DMS53 treated with DMSO at 0.1 percent for 48 hours (cell line): ENCODE data around the gene SENP7.
"Not testable (repeated sequence)": the region's sequence is repeated elsewhere in the genome, so short reads cannot be mapped to it uniquely, and the experiment has no call there.

Source experiments
- DNase-seq: peaks from one replicate; lab custom pipeline; 2025; ENCODE audit not compliant: unreplicated experiment; lab: John Stamatoyannopoulos, UW

SENP7 gene

DNA sequence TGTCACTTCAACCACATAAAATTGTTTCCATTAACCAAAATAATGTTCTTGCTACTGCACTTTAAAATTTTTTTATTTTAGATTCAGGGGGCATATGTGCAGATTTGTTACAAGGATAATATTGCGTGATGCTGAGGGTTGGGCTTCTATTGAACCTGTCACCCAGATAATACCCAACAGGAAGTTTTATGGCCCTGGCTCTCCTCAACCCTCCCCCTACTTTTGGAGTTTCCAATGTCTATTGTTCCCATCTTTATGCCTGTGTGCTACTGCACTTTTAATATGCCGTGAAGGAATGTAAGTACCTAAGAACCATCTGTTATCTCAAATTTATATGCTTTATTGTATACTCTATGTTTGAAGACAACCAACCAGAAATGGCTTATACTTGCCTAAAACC lies 150.6 kb downstream of the SENP7 start:
- DNase-seq: no peak

DNA sequence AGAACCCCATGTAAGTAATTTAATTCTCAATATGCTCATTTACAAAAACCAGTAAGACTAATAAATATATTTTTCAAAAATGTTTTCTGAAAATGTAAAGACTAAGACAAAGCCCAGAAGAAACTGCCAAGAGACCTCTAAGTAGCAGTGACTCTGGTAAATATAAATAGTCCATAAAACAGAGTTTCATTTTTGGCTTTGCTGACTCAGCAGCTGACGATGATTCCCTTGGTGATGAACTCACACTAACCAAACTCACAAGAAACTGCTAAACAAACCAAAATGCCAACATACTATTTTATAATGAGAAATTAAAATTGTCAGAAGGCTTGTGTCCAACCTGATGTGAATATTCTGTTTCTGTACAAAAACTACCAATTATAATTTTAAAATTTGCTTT lies 161.2 kb downstream of the SENP7 start:
- DNase-seq: no peak

DNA sequence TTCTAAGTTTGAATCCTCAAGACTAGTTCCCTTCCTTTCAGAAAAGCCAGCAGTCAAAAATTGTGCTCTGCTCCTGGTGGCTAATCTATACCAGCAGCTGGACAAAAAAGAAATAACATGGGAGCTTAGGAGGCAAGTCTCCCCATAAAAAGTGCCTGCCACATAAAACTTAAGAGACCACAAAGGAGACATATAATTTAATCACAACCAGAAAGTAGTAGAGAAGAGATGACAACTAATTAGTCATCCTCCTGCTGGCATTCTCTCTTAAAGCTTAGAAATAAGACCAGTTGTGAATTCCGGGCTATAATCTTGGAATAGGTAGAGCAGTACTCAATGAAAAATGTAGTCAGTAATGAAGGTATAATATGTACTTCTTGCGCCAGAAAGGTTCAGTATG lies 172.4 kb downstream of the SENP7 start:
- DNase-seq: no peak

GRCh38 chr3:101333883-101334282 lies 179.1 kb downstream of the SENP7 start:
- DNase-seq: no peak

- no peak for DNase-seq
These were observed 183.9 kb downstream of the SENP7 start for GRCh38 chr3:101329016-101329673.

DNA sequence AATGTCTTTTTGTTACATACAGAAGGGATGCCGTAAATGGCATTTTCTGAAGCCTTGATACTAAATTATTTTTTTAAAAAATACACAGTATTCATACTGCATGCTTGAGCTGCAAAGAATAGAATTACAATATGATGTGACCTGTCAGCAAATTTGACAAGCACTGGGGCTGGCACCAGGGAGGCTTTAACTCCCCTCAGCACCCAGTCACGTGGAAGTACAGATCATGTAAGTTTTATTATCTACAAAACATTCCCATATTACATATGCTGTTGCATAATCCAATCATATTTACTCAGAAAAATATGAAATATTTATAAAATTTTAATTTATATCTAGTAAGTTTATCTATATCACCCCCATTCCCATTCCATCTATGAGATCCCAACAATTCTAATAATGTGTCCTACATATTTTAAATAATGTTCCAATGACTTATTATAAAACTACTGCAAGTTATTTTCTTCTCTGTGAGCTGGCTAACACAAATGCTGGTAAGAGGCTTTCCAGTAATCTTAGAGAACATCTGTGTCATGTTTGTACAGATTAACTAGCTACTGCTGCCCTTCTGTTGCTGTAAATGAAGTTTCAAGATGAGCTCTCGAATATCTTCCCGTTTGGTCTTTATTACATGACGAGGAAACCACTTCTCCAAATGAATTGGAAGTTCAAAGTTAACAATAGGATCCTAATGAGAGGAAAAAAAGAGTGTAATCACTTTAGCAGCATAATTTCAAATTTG lies 187.4 kb downstream of the SENP7 start:
- no peak for DNase-seq

GRCh38 chr3:101320475-101320874 lies 192.5 kb downstream of the SENP7 start, which contains the start of gene IMPG2:
Gene IMPG2 (minus strand): TSS chr3:101320575. CDS start chr3:101320372, 203 bp downstream.
- DNase-seq: no peak

DNA sequence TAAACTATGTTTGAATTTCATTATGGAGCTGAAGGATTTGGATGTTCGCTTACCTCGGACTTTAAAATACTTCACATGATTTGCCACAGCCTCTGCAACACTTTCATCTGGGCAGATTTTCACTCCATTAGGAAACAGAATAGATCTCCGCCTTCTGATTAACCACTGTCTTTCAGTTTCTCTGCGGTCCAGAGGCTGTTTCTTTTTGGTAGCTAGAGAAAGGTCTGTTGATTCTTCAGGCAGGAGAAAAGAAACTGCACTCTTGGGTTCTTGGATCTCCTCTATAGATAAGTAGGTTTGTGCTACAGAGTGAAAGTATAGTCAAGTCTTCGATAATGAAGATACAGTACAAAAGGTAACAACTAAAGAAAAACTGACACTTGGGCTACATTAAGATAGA lies 193.5 kb downstream of the SENP7 start:
- no peak for DNase-seq

- no peak for DNase-seq
These were observed 200.5 kb downstream of the SENP7 start for GRCh38 chr3:101312545-101312944.

DNA sequence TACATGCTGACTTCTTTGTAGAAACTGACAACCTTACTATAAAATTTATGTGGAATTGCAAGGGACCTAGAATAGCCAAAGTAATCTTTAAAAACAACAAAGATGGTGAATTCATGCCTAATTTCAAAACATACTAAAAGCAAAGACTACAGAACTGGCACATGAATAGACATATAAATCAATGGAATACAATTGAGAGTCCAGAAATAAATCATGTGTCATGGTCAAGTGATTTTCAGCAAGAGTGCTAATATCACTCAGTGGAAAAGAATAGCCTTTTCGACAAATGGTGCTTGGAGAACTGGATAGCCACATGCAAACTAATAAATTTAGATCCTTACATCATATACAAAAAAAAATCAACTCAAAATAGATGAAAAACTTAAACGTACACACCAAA lies 201.3 kb downstream of the SENP7 start:
- no peak for DNase-seq

- DNase-seq: no peak
These were observed 202.0 kb downstream of the SENP7 start for GRCh38 chr3:101310978-101311375.

- not testable (repeated sequence) for DNase-seq
These were observed 204.8 kb downstream of the SENP7 start for GRCh38 chr3:101308147-101308772.

DNA sequence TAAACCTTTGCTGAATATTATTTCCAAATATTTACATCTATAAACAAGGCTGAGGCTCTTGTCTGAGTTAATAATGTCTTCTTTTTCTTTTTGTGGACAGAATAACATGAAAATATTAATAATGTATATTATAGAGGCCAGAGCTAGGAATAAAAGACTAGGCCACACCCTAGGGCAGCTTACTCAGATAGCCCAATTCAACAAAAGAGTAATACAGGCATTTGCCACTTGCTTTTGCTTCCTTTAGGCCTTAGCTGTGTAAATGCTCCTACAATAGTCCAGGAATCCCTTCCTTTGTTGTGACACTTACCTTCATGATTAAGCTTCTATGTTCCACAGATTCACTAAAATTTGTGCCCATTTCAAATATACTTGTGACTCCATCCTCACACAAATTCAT lies 209.2 kb downstream of the SENP7 start:
- DNase-seq: no peak

GRCh38 chr3:101303089-101303731 lies 209.8 kb downstream of the SENP7 start:
- no peak for DNase-seq

DNA sequence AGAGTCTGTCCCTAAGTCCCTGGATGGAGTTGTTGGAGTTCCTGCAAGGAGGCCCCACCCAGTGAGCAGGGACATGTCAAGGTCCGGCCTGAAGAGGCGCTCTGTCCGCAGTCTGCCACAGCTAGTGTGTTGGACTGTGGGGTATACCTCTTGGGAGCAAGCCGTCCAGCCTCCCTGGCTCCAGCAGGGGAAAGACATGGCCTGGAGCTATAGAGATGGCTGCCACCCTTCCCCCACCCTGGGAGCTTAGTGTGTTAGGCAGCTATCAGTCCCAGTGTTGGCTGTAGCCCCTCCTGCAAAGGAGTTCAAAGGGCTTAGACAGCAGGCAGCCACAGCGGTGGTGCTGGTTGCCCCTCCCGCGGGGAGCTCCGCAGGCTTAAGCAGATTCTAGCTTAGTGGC lies 212.9 kb downstream of the SENP7 start:
- no peak for DNase-seq

- DNase-seq: no peak
These were observed 221.0 kb downstream of the SENP7 start for GRCh38 chr3:101292027-101292426.

GRCh38 chr3:101288294-101288693 lies 224.7 kb downstream of the SENP7 start:
- DNase-seq: no peak

DNA sequence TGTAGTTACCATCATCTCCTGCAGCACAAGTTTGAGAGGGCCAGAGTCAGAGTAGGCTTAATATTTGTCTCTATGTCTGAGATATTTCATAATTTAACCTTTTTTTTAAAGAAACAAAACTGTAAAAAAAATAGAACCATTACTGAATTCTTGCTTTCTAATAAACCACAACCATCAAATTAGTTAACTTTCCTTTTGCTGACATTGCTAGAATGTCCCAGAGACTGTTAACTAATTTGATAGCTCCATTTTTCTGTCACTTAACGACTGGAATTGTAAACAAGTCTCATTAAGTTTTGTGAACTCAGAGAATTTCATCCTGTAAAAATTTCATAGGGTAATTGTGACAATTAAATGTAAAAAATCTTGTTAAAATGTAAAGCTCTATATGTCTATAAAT lies 228.3 kb downstream of the SENP7 start:
- DNase-seq: no peak

GRCh38 chr3:101281521-101282030 lies 231.4 kb downstream of the SENP7 start:
- DNase-seq: no peak

- DNase-seq: no peak
These were observed 233.1 kb downstream of the SENP7 start for GRCh38 chr3:101279765-101280385.

GRCh38 chr3:101279162-101279561 lies 233.8 kb downstream of the SENP7 start:
- DNase-seq: no peak
